Measurements from ENCODE around the gene SLC25A38.

GRCh38 chr3:39429466-39429865 lies 46.3 kb downstream of the SLC25A38 start:
- TF ChIP-seq, protein P1, sequence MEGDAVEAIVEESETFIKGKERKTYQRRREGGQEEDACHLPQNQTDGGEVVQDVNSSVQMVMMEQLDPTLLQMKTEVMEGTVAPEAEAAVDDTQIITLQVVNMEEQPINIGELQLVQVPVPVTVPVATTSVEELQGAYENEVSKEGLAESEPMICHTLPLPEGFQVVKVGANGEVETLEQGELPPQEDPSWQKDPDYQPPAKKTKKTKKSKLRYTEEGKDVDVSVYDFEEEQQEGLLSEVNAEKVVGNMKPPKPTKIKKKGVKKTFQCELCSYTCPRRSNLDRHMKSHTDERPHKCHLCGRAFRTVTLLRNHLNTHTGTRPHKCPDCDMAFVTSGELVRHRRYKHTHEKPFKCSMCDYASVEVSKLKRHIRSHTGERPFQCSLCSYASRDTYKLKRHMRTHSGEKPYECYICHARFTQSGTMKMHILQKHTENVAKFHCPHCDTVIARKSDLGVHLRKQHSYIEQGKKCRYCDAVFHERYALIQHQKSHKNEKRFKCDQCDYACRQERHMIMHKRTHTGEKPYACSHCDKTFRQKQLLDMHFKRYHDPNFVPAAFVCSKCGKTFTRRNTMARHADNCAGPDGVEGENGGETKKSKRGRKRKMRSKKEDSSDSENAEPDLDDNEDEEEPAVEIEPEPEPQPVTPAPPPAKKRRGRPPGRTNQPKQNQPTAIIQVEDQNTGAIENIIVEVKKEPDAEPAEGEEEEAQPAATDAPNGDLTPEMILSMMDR (IDR thresholded peaks at IDR 0.05), result no peak
- TF ChIP-seq POLR2A (IDR thresholded peaks at IDR 0.05; ENCODE audit: low read length), result no peak
- TF ChIP-seq JUN (IDR thresholded peaks at IDR 0.05), result no peak
- TF ChIP-seq JUNB (IDR thresholded peaks at IDR 0.05), result no peak
- no peak for TF ChIP-seq ZSCAN20 (CRISPR knock-in tag; IDR thresholded peaks at IDR 0.05)
